ENCODE data around the gene CLCN7. TPM values are rescaled to one million over a fixed set of nuclear protein-coding genes. Genes with fewer than 3 reads are reported as not detected.

The CLCN7 gene
- total and polyA plus RNA-seq, 2 of the 4 experiments (the other 2 are of a cell fraction) = 10.8 to 45.2 TPM

GRCh38 chr16:1519831-1520230 is 45.0 kb upstream of the CLCN7 start:
- H3K23ac ChIP-seq (ENCODE audit: low read depth, low read length) = no peak overlapping the region
- no peaks in the 10 kb centered on the region for H3K4me1 ChIP-seq (ENCODE audit: control insufficient read depth, insufficient read depth, low read length)
- no peak overlapping the region for H2BK5ac ChIP-seq (ENCODE audit: low read depth, low read length, poor library complexity, severe bottlenecking)
- H2BK20ac ChIP-seq (ENCODE audit: low read depth, low read length) = no peak overlapping the region
- dilution Hi-C loops (cut with HindIII; ENCODE audit: low sequenced_read_pairs, unreplicated experiment) = no loop called here
- no peaks in the 10 kb centered on the region for H3K9me3 ChIP-seq (ENCODE audit: control insufficient read depth, insufficient read depth, low read length)
- no TSS peak for BruUV-seq (replicated peaks)
- no peak overlapping the region for H2BK120ac ChIP-seq (ENCODE audit: low read depth, low read length)
- no peak overlapping the region for H2AFZ ChIP-seq (replicated peaks; ENCODE audit: low read length, poor library complexity)
- POLR2A ChIA-PET (ENCODE audit: unreplicated experiment) = no interaction called here
- no peak for TF ChIP-seq SMC3 (IDR thresholded peaks at IDR 0.05; ENCODE audit: low read depth, low read length)
- no peak for TF ChIP-seq NFE2L2 (IDR thresholded peaks at IDR 0.05; ENCODE audit: low read depth, low read length)
- H2AK5ac ChIP-seq (ENCODE audit: low read depth, low read length) = no peak overlapping the region
- no peaks in the 10 kb centered on the region for H3K9me1 ChIP-seq (ENCODE audit: insufficient read depth, low read length)
- in situ Hi-C loops (cut with MboI; ENCODE audit: low sequenced_read_pairs) = no loop called here
- H3K4me3 ChIP-seq (ENCODE audit: insufficient read depth, low read depth, low read length) = no peak overlapping the region
- H3K79me1 ChIP-seq (ENCODE audit: low read depth in 1 of 2, low read length in 2 of 2) = no peaks in the 10 kb centered on the region
- no peak overlapping the region for H3K27ac ChIP-seq (ENCODE audit: insufficient read depth, low read length)
- intact Hi-C loops (cut with micrococcal nuclease) = no loop called here
- no peak overlapping the region for H3K14ac ChIP-seq (replicated peaks; ENCODE audit: low read depth, low read length)
- H3K4me2 ChIP-seq (ENCODE audit: low read depth, low read length) = no peak overlapping the region
- H3K18ac ChIP-seq (ENCODE audit: low read depth, low read length) = no peak overlapping the region
- H4K8ac ChIP-seq (ENCODE audit: low read depth in 2 of 2, low read length in 2 of 2) = no peak overlapping the region
- no peak overlapping the region for H4K91ac ChIP-seq (ENCODE audit: insufficient read depth, low read depth, low read length)
- H3K9ac ChIP-seq (ENCODE audit: low read depth, low read length) = no peak overlapping the region
- H4K5ac ChIP-seq (ENCODE audit: low read depth, low read length) = no peak overlapping the region
- no peak overlapping the region for H2AK9ac ChIP-seq (replicated peaks; ENCODE audit: low read depth, low read length, poor library complexity)
- H3K4ac ChIP-seq (ENCODE audit: low read depth, low read length) = no peak overlapping the region
- peaks cover 12% of the 10 kb centered on the region for H3K36me3 ChIP-seq (ENCODE audit: control insufficient read depth, insufficient read depth, low read length)
- DNase-seq = no peak
- no peak overlapping the region for H3K56ac ChIP-seq (ENCODE audit: extremely low read depth, insufficient read depth, low read length)
- no peaks in the 10 kb centered on the region for H4K20me1 ChIP-seq (ENCODE audit: insufficient read depth, low read length)
- CTCF ChIA-PET = no interaction called here
- WGBS, 2 experiments (ENCODE audit: extremely low coverage in 2 of 2, insufficient read length in 1 of 2) = 93% methylated on average over 11 of the region's 17 CpGs; no CpG with 5 or more reads in 1 of the 2 experiments
- no peak for ATAC-seq (ENCODE audit: low read depth)
- H2BK15ac ChIP-seq (ENCODE audit: low read depth, low read length) = no peak overlapping the region
- no peaks in the 10 kb centered on the region for H3K27me3 ChIP-seq (ENCODE audit: control insufficient read depth, insufficient read depth, low read length)

All from IMR-90 (cell line).